Measurements from ENCODE around the gene GREB1L.
"Not testable (repeated sequence)": the region's sequence is repeated elsewhere in the genome, so short reads cannot be mapped to it uniquely, and the experiment has no call there.

The GREB1L gene

DNA sequence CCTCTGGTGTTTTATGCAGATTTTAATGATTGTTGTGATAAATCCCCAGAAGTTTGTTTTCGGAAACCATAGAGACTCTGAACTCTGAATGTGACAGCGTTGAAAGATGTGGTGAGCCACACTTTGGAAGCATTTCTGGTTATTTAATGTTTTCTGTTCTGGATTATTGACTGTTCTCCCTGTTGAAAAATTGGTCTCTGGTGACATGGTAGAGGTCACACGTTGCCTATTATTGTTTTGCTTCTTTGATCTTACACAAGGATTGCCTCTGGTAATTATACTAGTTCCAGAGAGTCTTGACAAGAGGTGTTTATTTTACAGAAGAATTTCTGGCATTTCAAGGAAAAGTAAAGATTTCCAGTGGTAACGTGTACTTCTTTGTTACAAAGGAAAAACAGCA lies 127.1 kb downstream of the GREB1L start:
- no peak for ATAC-seq
- no peak for DNase-seq

DNA sequence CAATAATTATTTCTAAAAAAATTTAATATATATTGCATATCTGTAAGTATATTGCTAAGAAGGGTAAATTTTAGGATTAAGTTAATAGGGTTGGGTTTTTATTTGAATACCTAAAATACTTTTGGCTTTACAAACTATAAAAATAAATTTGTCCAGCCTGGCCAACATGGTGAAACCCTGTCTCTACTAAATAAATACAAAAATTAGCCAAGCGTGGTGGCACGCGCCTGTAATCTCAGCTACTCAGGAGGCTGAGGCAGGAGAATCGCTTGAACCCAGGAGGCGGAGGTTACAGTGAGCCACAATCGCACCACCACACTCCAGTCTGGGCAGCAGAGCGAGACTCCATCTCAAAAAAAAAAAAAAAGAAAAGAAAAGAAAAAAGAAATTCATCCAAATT lies 127.6 kb downstream of the GREB1L start:
- DNase-seq, ATAC-seq: not testable (repeated sequence)

DNA sequence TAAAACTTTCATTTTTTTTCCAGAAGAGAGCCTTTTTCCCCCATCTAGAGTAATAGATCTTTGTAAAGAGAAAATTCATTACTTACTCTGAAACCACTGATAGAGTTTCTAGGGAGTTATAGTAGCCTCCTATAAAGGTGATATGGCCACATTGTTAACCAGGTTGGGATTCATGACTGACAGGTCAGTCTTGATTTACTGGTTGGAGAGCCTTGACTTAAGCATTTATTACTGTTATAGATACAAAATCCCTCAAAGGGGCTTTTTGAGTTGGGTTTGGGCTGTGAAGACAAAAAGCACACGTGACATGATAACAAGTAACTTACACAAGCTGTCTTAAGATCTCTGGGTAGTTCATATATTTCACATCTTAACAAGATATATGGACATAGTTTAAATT lies 141.0 kb downstream of the GREB1L start:
- no peak for ATAC-seq
- DNase-seq: no peak

DNA sequence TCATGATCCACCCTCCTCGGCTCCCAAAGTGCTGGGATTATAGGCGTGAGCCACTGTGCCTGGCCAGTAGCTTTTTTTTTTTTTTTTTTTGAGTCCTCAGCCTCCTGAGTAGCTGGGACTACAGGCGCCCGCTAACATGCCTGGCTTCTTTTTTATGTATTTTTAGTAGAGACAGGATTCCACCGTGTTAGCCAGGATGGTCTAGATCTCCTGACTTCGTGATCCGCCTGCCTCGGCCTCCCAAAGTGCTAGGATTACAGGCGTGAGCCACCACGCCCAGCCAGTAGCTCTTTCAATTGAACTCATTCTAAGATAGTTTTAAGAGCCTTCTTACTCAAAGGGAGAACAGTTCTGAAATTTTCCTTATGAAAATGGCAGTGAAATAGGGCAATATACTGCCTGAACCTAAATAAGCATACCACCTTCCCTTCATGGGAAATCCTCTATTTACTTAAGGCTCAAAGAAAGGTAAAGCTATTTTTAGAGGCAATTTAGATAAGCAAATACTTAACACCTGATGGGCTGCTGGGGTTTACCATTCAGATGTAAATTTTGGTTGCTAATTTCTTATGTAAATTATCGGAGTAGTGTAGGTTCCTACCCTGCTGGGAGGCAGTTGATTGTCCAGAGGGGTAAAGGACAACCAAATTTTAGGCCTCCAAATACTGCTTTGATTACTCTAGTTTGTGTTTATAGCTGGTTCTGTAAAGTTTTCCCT lies 144.7 kb downstream of the GREB1L start:
- DNase-seq (no peak), ATAC-seq (no peak)

DNA sequence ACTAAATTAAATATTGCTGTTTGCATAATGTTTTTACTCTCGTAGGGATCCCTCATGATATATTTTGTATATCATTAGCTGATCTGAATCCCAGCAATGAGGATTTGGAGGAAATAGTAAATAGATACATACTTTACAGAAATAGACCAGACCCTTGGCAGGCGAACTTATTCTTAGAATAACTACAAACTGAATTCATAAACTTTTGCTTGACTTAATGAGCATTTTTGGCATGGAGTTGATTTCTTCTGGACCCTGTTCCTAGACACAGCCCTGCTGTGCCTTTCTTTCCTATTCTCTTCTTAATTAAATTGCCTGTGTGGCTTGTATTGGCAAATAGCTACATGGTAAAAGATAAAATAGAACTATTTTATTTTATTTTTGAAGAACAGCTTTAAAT lies 145.9 kb downstream of the GREB1L start:
- no peak for ATAC-seq
- no peak for DNase-seq

DNA sequence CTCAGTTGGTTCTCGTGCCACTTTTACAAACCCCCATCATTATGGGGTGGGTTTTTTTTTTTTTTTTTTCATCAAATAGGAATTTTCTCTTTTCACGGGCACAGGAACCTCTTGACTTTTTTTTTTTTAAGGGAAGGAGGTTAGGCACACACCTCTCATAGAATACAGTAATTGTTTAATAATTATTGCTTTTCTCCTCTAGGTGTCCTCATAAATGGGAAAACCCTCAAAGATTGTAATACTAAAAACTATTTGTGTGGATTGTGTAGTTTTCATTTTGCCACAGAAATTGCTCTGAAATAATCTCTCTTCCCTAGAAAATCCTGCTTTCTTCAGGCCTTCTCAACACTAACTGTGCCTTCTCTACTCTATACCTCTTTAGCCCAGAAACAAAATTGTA lies 147.3 kb downstream of the GREB1L start:
- no peak for DNase-seq
- ATAC-seq: no peak

DNA sequence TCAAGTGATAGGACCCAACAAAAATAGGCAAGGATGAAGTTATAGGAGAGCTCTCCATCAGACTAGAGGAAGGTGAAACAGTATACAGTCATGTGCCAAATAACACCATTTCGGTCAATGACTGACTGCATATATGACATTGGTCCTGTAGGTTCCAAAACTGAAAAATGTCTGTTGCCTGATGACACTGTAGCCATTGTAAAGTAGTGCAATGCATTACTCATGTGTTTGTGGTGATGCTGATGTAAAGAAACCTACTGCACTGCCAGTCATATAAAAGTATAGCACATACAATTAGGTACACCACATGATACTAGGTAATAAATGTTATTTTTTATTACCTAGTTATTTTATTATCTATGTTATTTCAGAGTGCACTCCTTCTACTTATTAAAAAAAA lies 147.9 kb downstream of the GREB1L start:
- ATAC-seq (no peak), DNase-seq (no peak)

DNA sequence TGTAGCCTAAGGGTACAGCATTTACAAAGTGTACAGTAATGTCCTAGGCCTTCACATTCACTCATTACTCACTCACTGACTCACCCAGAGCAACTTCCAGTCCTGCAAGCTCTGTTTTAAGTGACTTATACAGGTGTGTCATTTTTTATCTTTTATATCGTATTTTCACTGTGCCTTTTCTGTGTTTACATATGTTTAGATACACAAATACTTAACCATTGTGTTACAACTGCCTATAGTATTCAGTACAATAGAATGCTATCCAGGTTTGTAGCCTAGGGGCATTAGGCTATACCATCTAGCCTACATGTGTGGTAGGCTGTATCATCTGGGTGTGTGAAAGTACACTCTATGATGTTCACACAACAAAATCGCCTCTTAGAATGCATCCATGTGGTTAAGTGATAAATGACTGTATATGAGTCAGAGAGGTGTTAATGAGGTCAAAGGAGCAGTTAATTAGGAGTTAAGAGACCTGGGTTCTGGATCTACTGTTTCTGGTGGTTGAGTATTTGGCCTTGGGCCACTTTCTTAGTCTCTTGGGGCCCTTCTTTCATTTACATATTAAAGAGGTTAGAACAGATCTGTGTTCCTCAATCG lies 149.1 kb downstream of the GREB1L start:
- peak; percentile 19 for ATAC-seq
- no peak for DNase-seq

DNA sequence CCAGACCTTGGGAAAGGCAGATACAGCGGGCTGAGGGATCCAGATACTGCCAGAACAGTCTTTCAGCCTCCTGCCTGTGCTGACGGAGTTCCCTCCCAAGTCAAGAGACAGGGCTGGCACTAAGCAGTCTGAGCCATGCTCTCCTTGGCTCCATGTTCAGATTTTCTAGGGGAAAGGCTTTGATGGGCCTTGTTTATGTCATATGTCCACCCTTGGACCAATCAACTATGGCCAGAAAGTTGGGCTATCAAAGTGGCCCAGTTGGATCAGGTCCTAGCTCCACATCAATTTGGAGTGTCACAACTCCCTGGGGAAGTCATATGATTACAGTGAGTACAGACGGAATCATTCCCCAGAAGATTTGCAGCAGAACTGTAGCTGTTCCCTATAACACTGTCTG lies 152.0 kb downstream of the GREB1L start:
- DNase-seq: no peak
- no peak for ATAC-seq

DNA sequence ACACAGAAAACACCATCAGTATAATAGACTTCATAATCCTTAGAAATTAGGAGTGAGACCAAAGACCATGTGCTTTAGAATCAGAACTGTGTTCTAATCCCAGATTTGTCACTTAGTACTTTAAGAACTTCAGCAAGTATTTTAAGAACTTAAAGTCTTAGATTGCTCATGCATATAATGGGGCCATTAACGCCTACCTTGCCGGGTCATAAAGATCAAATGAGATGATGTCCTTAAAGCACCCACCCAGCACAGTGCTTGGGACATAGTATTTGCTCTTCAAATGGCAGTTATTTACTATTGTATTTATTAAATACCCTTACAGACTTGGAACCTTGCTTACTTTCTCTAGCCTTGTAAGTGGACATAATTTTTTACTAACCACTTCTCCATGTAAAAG lies 156.1 kb downstream of the GREB1L start:
- no peak for ATAC-seq
- no peak for DNase-seq

DNA sequence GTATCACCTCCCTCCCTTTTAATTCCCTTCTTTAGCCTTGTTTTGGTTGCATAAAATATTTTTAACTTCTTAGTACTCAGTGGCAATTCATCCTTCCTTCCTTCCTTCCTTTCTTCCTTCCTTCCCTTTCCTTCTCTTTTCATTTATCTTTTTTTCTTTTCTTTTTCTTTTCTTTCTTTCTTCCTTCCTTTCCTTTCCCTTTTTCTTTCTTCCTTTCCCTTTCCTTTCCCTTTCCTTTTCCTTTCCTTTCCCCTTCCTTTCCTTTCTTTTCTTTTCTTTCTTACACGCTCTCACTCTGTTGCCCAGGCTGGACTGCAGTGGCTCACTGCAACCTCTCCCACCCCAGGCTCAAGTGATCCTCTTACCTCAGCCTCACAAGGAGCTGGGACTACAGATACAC lies 160.2 kb downstream of the GREB1L start:
- no peak for ATAC-seq

DNA sequence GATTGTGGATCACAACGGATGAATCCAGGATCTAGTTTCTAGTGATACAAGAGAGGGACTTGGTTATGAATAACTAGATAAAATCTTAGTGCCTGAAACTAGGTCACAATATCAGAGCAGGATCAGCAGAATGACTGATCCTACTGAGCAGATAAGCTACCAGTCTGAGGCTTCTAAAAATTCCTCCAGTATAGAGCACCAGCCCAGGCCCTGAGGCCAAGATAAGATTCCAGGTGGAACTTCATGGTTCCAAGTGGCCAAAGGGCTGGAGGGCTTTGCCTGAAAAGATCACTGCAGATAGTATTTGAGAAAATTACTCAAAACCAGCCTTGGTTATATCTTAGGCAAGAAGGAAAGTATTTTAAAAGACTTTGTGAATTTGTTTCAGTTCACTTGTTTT lies 162.4 kb downstream of the GREB1L start:
- DNase-seq: no peak

More for the DNA sequence above, 160.2 kb downstream of the GREB1L start:
- DNase-seq: no peak

DNA sequence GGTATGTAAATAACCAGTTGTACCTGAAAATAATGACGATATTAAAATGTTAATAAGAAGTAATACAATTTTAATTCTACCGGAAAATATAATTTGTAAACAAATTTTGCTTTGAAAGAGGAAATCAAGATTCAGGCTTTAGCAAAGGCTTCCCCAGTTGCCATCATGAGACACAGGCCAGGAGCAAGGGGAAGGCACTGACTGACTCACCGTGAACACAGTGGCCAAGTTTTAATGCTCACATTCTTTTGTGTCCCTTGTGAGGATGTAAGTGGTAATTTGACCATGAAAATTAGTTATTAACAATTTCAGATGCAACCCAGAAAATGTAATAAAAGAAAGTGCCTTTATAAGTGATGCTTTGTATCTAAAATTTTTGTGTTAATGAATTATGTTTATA lies 164.1 kb downstream of the GREB1L start:
- no peak for DNase-seq
- ATAC-seq: no peak

More for the DNA sequence above, 162.4 kb downstream of the GREB1L start:
- no peak for ATAC-seq

DNA sequence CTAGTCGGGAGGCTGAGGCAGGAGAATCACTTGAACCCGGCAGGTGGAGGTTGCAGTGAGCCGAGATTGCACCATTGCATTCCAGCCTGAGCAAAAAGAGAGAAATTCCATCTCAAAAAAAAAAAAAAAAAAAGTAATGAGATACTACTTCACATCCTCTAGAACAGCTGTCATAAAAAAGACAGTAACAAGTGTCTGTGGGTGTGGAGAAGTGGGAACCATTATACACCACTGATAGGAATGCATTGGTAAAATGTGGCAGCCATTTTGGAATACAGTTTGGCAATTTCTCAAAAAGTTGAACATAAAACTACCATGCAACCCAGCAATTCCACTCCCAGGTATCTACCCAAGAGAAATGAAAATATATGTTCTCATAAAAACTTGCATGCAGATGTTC lies 166.6 kb downstream of the GREB1L start:
- no peak for ATAC-seq
- no peak for DNase-seq

DNA sequence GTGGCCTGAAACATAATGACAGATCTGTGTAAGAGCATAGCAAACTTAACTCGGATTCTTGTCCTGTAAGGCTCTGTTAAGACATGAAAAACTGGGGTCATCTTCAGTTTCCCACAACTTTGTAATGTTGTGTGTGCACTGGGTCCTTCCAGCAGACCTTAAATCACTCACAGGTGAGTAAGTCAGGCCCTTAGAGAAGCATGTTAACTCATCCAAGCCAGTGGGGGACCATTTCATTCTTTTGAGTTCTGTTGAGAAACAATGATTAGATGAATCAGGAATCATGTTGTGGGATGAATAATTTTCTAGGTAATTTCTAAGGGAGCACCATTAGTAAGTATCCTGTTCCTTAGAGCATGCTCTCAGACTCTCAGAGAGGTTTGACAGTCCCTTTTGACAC lies 191.4 kb downstream of the GREB1L start:
- DNase-seq: no peak
- ATAC-seq: no peak

DNA sequence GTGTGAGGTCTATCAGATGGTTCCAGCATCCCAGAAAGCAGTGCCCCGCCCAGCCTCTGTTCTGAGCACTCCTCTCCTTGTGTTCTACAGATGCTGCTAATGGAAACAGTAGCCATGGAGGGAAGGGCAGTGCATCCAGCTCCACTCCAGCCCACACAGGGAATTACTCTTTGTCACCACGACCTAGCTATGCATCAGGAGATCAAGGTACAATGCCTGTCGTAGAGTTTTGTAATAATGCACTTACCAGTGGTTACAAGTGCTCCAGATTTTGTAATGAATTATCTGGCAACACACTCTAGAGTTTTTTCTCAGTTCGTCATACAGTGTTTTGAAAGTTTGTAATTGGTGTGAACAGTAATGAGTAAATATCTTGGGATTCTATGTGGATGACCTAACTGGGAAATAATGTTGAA lies 197.4 kb downstream of the GREB1L start:
- ATAC-seq: no peak
- DNase-seq: no peak

DNA sequence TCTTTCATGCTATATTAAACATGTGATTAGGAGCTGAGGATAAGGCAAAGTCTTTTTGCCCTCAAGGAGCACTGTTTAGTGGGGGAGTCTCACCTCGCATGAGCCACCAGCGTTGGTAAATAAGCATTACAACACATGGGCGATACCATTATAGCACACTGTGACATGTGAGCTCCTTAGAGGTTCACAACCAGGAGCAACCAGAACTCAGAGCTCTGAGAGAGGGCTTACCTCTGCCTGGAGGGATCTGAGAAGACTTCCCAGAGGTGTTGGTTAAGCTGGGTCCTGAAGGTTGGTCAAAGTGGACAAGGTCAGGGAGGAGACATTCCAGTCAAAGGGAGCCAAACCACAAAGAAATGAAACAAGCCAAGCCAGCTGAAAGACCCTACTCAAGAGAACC lies 199.6 kb downstream of the GREB1L start:
- DNase-seq (no peak), ATAC-seq (no peak)

DNA sequence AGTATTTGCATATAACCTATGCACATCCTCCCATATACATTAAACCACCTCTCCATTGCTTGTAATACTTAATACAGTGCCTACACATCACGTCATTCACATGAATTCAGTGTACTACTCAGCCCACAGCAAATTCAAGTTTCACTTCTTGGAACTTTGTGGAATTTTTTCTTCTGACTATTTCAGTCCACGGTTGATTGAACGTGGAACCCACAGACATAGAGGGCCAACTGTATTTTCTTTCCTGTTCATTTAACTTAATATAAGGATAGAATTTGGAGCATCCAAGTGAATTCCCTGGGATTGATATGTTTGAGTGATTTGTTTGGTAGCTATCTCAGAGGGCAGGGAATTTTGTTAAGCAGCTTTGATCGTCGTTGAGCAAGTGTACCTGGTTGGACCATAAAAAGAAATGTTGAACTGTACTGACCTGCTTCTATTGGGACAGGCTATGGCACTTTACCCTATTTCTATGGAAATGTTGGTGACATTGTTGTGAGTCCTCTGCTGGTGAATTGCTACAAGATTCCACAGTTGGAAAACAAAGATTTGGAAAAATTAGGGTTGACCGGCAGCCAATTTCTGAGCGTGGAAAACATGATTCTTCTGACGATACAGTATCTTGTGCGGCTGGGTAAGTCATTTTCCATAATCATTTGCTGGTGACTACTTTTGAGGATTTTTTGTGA lies 201.9 kb downstream of the GREB1L start:
- ATAC-seq (no peak), DNase-seq (no peak)

DNA sequence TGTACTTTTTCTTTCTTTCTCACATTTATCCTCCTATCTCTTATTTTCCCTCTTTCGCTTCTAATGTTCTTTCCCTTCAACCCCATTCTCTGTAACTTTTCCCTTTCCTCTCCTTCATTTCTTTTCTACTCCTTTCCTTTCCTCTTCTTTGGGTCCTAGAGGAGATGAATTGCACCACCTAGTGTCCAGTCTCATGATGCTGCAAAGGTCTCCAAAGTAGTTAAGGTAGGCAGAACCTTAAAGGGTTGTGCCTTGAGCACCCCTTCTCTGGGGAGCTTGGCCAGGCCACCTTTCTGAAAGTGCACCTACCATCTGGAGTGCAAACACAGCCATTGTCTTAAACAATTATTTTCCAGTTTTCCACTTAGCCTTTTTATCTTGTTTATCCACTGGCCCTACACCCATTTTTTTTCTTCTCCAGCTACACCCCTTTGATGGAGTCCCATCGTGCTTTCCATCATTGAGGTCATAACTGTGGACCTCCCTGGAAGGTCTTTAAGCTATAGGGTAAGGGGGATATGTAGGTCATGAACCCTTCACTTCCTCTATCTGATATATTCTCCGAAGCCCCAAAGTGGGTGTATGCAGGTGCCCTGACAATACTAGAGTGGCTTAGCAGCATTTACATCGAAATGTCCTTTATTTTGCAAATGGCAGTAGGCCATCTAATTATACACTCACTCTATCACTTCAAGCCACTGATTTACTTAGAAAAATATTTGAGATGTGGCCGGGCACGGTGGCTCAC lies 202.6 kb downstream of the GREB1L start:
- ATAC-seq (no peak), DNase-seq (no peak)

DNA sequence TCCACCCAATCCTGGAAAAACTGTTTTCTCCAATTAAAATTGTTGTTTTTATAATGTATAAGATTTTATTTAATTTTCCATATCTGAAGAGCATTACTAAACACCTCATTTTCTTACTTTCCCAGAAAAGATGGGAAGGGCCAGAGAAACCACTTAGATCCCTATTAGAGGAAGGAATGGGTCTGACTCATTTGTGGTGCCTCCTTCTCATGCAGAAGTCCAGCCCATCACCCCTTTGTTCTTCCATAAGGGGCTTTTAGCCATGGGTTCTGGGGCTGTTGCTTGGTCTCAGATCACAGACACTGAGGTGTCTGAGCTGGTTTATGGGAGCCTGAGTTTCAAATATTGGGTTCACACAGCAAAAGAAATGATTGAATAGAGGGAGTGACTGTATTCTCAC lies 206.3 kb downstream of the GREB1L start:
- DNase-seq (no peak), ATAC-seq (no peak)

DNA sequence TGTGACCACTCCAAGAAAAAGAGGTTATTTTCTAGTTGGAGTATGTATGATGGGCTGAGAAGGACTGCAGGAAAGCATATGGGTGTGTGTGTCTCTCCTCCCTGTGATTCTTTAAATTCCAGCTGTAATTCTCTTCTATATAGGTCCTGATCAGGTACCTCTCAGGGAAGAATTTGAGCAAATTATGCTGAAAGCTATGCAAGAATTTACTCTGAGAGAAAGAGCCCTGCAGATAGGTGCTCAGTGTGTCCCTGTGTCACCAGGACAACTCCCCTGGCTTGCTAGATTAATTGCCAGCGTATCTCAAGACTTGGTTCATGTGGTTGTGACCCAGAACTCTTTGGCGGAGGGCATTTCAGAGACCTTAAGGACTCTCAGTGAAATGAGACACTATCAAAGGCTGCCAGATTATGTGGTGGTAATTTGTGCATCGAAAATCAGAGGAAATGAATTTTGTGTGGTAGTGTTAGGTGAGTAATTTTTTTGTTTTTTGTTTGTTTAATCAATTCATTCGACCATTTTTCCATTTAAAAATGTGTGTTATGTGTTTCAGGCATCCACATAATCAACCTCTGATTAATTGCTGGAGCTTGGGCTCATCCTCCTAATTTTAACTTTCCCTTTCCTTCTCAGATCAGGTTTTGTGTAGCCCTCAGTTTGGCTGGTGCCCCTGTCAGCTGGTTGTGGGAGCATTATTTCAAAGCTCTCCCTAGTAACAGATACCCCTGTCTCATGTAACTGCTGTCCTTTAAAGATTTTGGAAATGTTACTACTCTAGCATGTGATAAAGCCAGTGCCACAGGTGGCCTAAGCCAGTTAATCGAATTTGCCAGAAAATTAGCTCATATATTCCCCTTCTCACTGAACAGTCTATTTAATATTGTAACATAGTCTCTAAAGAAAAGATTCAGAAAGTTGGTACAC lies 207.6 kb downstream of the GREB1L start:
- ATAC-seq (no peak), DNase-seq (no peak)

DNA sequence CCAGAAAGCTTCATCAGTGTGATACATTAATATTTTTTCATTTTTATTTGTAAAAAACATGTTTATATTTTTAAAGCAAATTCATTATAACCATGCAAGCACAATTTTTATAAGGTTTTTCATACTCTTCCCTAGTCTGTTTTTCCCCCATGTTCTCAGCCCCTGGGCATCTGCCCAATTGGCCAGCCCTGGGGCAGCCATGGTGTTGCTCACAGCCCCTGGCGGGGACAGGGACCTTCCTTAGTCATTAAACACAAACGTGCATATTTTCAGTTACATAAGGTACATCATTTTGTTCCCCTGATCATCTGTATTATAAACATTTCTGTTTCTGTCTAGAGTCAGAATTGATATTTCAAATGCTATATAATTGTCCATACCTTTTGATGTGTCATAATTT lies 208.5 kb downstream of the GREB1L start:
- DNase-seq (no peak), ATAC-seq (no peak)
